Measurements from ENCODE around the gene AFF3. TPM values are rescaled to one million over a fixed set of nuclear protein-coding genes. Genes with fewer than 3 reads are reported as not detected.

Gene AFF3
- total and polyA plus RNA-seq, 2 of the 4 experiments (the other 2 are of a cell fraction): 12.9 to 14.3 TPM

GRCh38 chr2:99663641-99664040, 478.7 kb downstream of the AFF3 start:
- DNase-seq: no peak
- 0 out of 2 replicates have a peak overlapping the region, but pooled peaks have one; percentile 32 for H2BK20ac ChIP-seq (ENCODE audit: low read depth, low read length)
- no peak overlapping the region; the same call in 1 of the 2 replicates for H3K9ac ChIP-seq (ENCODE audit: low read depth, low read length)
- H3K9me1 ChIP-seq (ENCODE audit: insufficient read depth, low read length): peaks cover 6% of the 10 kb centered on the region
- no peak overlapping the region for H2BK5ac ChIP-seq (ENCODE audit: low read depth, low read length, poor library complexity, severe bottlenecking)
- H3K27me3 ChIP-seq (ENCODE audit: control insufficient read depth, insufficient read depth, low read length): no peaks in the 10 kb centered on the region
- 100% methylated on average over 1 of the region's 2 CpGs; no CpG with 5 or more reads in 1 of the 2 experiments for WGBS, 2 experiments (ENCODE audit: extremely low coverage in 2 of 2, insufficient read length in 1 of 2)
- no peak overlapping the region for H3K56ac ChIP-seq (ENCODE audit: extremely low read depth, insufficient read depth, low read length)
- H3K27ac ChIP-seq (ENCODE audit: insufficient read depth, low read length): peak overlapping the region; percentile 53; the same call in 1 of the 2 replicates
- H2AK5ac ChIP-seq (ENCODE audit: low read depth, low read length): peak overlapping the region; percentile 82; the same call in 1 of the 2 replicates
- no peak overlapping the region for H2BK120ac ChIP-seq (ENCODE audit: low read depth, low read length)
- peak overlapping the region in 1 of 2 experiments; percentile 20; a peak in 1 of 4 replicates for H4K8ac ChIP-seq (ENCODE audit: low read depth in 2 of 2, low read length in 2 of 2)
- H4K91ac ChIP-seq (ENCODE audit: insufficient read depth, low read depth, low read length): no peak overlapping the region; the same call in 1 of the 2 replicates
- TF ChIP-seq SMC3 (IDR thresholded peaks at IDR 0.05; ENCODE audit: low read depth, low read length) (no peak), FOS (IDR thresholded peaks at IDR 0.05; ENCODE audit: low read depth, low read length) (no peak), RCOR1 (IDR thresholded peaks at IDR 0.05; ENCODE audit: insufficient replicate concordance, low read length) (no peak), BHLHE40 (IDR thresholded peaks at IDR 0.05; ENCODE audit: low read depth, low read length) (no peak)
- TF ChIP-seq, protein P1, sequence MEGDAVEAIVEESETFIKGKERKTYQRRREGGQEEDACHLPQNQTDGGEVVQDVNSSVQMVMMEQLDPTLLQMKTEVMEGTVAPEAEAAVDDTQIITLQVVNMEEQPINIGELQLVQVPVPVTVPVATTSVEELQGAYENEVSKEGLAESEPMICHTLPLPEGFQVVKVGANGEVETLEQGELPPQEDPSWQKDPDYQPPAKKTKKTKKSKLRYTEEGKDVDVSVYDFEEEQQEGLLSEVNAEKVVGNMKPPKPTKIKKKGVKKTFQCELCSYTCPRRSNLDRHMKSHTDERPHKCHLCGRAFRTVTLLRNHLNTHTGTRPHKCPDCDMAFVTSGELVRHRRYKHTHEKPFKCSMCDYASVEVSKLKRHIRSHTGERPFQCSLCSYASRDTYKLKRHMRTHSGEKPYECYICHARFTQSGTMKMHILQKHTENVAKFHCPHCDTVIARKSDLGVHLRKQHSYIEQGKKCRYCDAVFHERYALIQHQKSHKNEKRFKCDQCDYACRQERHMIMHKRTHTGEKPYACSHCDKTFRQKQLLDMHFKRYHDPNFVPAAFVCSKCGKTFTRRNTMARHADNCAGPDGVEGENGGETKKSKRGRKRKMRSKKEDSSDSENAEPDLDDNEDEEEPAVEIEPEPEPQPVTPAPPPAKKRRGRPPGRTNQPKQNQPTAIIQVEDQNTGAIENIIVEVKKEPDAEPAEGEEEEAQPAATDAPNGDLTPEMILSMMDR (conservative IDR thresholded peaks at IDR 0.05; ENCODE audit: low read depth, low read length): no peak
- intact Hi-C loops (cut with micrococcal nuclease) (no loop called here), in situ Hi-C loops (cut with MboI; ENCODE audit: low sequenced_read_pairs) (no loop called here), dilution Hi-C loops (cut with HindIII; ENCODE audit: low sequenced_read_pairs, unreplicated experiment) (no loop called here)
- H3K79me1 ChIP-seq (ENCODE audit: low read depth in 1 of 2, low read length in 2 of 2): peaks cover 0 to 6% of the 10 kb centered on the region in 2 experiments; a peak in 1 of 4 replicates
- no peak for ATAC-seq (ENCODE audit: low read depth)
- H3K4me3 ChIP-seq (ENCODE audit: insufficient read depth, low read depth, low read length): no peak overlapping the region
- peak overlapping the region; percentile 66 for H3K23ac ChIP-seq (ENCODE audit: low read depth, low read length)
- BruUV-seq (replicated peaks): no TSS peak
- no peaks in the 10 kb centered on the region for H4K20me1 ChIP-seq (ENCODE audit: insufficient read depth, low read length)
- H2AFZ ChIP-seq (replicated peaks; ENCODE audit: low read length, poor library complexity): no peak overlapping the region
- H3K9me3 ChIP-seq (ENCODE audit: control insufficient read depth, insufficient read depth, low read length): no peaks in the 10 kb centered on the region
- H3K36me3 ChIP-seq (ENCODE audit: control insufficient read depth, insufficient read depth, low read length): peaks cover 3% of the 10 kb centered on the region; the same call in 1 of the 2 replicates
- 0 out of 2 replicates have a peak overlapping the region, but pooled peaks have one; percentile 34 for H3K4ac ChIP-seq (ENCODE audit: low read depth, low read length)
- ChIA-PET CTCF (interaction anchor here (0.7 kb wide), 1 partner anchor 10 kb away, joined by 3 read pairs; no protein-coding TSS in a partner anchor), POLR2A (ENCODE audit: unreplicated experiment) (interaction anchor here (0.6 kb wide), 1 partner anchor 16 kb away, joined by 3 read pairs; no protein-coding TSS in a partner anchor)
- peak overlapping the region; percentile 11; the same call in 1 of the 2 replicates for H3K18ac ChIP-seq (ENCODE audit: low read depth, low read length)
- H3K14ac ChIP-seq (replicated peaks; ENCODE audit: low read depth, low read length): 0 out of 2 replicates have a peak overlapping the region, but pooled peaks have one; percentile 62
- H2AK9ac ChIP-seq (replicated peaks; ENCODE audit: low read depth, low read length, poor library complexity): no peak overlapping the region
- no peak overlapping the region for H3K4me2 ChIP-seq (ENCODE audit: low read depth, low read length)
- no peak overlapping the region; the same call in 2 of the 3 replicates for H2BK15ac ChIP-seq (ENCODE audit: low read depth, low read length)
- H3K4me1 ChIP-seq (ENCODE audit: control insufficient read depth, insufficient read depth, low read length): peaks cover 2% of the 10 kb centered on the region; the same call in 1 of the 2 replicates
- no peak overlapping the region for H4K5ac ChIP-seq (ENCODE audit: low read depth, low read length)

Measured in IMR-90 (cell line).